NCI-H1694 (cell line): Measurements from ENCODE around the gene ZIC3.
"Not testable (repeated sequence)": the region's sequence is repeated elsewhere in the genome, so short reads cannot be mapped to it uniquely, and the experiment has no call there.

ENCODE experiments used
- DNase-seq: peaks from one replicate; lab custom pipeline; 2025; lab: John Stamatoyannopoulos, UW

Gene ZIC3

DNA sequence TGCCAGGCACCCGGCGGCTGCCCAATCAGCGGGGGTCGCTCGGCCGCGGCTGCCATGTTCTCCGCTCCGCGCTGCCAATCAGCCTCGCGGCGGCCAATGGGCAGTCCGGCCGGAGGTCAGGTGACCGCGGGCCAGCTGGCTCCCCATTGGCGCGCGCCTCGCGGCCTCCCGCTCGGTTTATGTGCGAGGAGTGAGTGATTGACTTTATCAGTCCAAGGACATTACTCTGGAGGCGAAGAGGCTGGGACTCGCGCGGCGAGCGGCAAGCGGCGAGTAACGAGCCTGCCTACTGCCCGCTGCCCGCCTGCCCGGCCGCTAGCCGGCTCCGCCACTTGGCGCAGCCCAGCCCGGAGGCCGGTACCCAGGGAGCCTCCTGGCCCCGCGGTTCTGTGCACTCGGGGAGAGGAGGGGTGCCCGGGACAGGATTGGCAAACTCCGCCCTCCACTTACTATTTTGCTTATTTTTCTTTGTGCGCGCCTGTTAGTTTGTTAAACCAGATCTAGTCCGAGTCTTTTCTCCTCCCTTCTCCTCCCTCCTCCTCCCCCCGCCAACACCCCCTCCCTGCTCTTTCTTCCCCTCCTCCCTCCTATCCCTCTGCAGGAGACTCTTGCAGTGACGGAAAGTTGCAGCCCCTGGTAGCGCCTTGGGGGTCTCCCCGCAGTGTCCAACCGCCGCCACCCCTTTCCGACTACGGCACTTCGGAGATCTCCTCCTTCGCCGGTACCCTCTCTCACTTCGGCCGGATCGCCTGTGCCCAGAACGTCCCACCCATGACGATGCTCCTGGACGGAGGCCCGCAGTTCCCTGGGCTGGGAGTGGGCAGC lies at the start of gene ZIC3:
TSS of gene ZIC3 (plus strand) at position 207 of the 825 bp plus-strand sequence. CDS start at position 772, 565 bp downstream.
- DNase-seq = no peak

DNA sequence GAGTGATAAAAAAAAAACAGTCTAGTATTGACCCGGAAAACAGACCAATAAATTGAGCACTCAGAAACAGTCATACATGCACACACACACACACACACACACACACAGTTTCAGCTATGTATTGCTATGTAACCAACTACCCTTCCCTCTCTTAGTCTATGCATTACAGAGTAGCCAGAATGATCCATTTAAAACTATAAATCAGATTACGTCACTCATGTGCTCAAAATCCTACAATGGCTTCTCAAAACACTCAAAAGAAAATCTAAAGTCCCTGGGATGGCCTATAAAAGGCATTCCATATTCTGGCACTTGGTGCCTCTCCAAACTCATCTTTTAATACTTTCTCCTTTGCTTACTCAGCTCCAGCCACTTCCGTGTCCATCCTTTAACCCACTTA lies 46.5 kb upstream of the ZIC3 start:
- DNase-seq = no peak

- DNase-seq = no peak
Observed at GRCh38 chrX:137545711-137546651, 19.9 kb upstream of the ZIC3 start.

- DNase-seq = no peak
Observed at GRCh38 chrX:137547291-137547690, 18.6 kb upstream of the ZIC3 start.

DNA sequence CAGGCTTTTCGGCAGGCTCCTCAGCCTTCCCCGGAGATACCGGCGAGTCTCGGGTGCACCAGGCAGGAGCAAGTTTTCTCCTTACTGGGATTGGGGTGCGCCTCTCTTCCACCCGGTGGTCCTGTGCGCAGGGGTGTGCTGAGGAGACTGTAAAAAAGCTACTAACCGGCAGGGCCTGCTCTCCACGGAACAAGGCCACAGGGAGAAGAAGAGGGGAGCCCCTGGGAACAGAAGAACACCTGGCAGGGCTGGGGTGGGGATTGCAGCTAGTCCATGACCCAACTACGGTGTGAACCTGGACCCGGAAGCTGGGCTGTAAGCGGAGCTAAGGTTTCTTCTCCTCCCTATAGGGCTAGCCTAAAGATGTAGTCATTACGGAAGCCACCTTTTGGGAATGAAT lies 17.7 kb upstream of the ZIC3 start:
- no peak for DNase-seq

GRCh38 chrX:137549073-137549472 lies 16.9 kb upstream of the ZIC3 start:
- DNase-seq = no peak

- no peak for DNase-seq
Observed at GRCh38 chrX:137549851-137550664, 15.9 kb upstream of the ZIC3 start.

DNA sequence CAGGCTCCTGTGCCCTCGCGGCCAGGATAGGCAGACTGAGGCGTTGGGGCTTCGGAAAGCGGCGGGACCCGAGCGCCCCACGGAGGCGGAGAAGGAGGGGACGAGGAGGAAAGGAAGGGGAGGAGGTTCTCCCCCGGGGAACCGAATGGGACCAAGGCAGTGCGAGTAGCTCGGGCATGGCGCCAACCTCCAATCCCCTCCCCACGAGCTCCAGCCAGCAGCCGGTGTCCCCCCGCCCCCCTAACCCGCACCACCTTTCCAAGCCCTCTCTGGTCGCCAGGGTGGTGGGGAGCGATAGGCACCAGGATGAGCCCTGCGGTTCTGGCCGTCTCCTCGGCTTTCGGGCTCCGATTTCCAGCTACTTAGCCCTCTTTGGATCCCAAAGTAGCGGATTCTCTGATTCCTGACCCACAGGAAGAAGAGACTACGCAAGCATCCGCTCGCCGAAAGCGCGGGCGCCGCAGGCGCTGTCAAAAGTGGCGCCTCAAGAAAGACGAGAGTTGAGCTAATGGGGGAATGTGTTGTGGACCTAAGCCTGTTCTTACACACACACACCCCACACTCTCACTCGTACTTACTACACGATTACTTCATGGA lies 15.2 kb upstream of the ZIC3 start:
- DNase-seq = no peak

GRCh38 chrX:137552098-137552497 lies 13.8 kb upstream of the ZIC3 start:
- DNase-seq = not testable (repeated sequence)

DNA sequence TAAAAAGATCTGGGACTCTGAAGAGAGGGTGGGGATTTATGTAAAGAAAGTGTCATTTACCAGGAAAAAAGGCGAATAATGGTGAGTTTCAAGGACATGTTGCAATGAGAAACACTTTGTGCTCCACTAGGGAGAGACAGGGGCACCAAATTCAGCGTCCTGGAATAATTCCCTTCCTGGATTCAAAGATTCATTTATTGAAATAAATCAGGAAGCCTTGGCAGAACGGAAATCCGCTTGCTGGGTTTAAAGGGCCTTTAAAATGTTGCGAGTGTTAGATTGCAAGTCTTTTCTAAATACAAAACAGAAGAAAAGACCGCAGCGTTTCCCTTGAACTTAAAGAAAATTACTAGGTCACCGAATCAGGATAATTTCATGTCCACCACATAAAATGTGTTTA lies 3.8 kb upstream of the ZIC3 start:
- DNase-seq = no peak

GRCh38 chrX:137563681-137564651 lies 2.0 kb upstream of the ZIC3 start:
- DNase-seq = no peak

- DNase-seq = no peak
Observed at GRCh38 chrX:137565318-137565904, 516 bp upstream of the ZIC3 start.

DNA sequence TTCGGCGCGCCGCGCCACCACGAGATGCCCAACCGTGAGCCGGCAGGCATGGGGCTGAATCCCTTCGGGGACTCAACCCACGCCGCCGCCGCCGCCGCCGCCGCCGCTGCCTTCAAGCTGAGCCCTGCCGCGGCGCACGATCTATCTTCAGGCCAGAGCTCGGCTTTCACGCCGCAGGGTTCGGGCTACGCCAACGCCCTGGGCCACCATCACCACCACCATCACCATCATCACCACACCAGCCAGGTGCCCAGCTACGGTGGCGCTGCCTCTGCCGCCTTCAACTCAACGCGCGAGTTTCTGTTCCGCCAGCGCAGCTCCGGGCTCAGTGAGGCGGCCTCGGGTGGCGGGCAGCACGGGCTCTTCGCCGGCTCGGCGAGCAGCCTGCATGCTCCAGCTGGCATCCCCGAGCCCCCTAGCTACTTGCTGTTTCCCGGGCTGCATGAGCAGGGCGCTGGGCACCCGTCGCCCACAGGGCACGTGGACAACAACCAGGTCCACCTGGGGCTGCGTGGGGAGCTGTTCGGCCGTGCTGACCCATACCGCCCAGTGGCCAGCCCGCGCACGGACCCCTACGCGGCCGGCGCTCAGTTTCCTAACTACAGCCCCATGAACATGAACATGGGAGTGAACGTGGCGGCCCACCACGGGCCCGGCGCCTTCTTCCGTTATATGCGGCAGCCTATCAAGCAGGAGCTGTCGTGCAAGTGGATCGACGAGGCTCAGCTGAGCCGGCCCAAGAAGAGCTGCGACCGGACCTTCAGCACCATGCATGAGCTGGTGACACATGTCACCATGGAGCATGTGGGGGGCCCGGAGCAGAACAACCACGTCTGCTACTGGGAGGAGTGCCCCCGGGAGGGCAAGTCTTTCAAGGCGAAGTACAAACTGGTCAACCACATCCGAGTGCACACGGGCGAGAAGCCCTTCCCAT lies 1.1 kb downstream of the ZIC3 start:
- no peak for DNase-seq

DNA sequence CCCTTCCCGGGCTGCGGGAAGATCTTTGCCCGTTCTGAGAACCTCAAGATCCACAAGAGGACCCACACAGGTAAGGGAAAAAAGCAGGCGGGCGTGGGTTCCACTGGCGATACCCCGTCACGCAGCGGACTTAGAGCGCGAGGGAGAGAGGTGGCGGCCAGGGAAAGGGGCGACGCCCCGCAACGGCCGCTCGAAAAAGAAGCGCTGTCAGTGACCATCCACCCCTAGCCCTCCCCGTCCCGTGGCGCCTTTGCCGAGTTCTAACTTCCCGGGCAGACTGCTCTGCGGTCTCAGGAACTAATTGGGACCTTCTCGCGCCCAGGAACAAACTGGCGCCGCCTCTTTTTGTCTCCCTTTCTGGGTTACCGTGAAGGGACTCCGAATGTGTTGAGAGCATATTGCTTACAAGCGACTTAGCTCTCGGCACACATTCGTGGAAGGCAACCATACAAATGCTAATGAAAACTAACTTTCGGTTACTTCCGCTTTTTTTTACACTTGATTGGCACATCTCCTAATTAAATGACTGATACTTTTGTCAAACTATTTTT lies 1.8 kb downstream of the ZIC3 start:
- DNase-seq = no peak

DNA sequence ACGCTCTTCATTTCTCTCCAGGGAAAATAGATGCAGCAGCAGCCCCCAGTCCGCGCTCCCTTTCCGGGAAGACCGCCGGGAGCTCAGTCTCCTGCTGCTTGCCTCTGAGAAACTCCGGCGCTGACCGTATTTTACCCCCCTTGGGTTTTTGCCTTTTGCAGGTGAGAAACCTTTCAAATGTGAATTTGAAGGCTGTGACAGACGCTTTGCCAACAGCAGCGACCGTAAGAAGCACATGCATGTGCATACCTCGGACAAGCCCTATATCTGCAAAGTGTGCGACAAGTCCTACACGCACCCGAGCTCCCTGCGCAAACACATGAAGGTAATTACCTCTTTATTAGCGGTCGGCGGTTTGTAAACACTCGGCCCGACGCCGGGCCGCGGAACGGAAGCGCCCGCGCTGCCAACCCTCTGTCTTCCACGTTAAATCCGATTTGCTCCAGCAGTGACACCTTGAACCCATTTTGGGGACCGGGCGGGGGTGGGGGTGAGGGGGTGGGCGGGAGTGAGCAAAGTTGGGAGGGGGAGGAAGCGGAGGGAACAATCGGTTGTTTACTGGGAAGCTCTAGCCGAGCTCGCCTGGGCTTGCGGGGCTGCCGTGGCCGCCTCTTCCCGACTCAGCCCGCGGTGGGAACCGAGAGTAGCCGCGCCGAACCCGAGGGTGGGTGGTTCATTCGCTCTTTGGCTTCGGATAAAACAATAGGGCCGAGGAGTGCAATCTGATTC lies 3.0 kb downstream of the ZIC3 start:
- no peak for DNase-seq

- no peak for DNase-seq
Observed at GRCh38 chrX:137569470-137569891, 3.6 kb downstream of the ZIC3 start.

- no peak for DNase-seq
Observed at GRCh38 chrX:137573324-137574101, 7.6 kb downstream of the ZIC3 start.
